Mesenchymal stem cell (in vitro differentiated cells and primary cell): ENCODE data around the gene POLDIP2.

Experiments
- DNase-seq: peaks from one replicate; pipeline ENCODE4 v3.0.0-alpha.2; 2013
- H2AFZ ChIP-seq: one replicate; pipeline ENCODE4 v1.6.1; 2013; ENCODE audit warnings: low read depth, mild to moderate bottlenecking, control low read depth, inconsistent platforms, low read length, moderate library complexity
- H2AK5ac ChIP-seq: 2 replicates; pipeline ENCODE4 v1.6.1; 2013; ENCODE audit warnings: low read length, moderate library complexity, mild to moderate bottlenecking, inconsistent platforms; ENCODE audit not compliant: severe bottlenecking
- H2BK120ac ChIP-seq: one replicate; pipeline ENCODE4 v1.6.1; 2013; ENCODE audit warnings: low read depth, mild to moderate bottlenecking, inconsistent platforms, low read length, moderate library complexity
- H2BK12ac ChIP-seq, 2 experiments: one replicate each; pipeline ENCODE4 v1.6.1; 2013; ENCODE audit warnings: inconsistent platforms in 2 of 2, low read length in 2 of 2, mild to moderate bottlenecking in 2 of 2, moderate library complexity in 2 of 2, control low read depth in 1 of 2
- H2BK15ac ChIP-seq: one replicate; pipeline ENCODE4 v1.6.1; 2013; ENCODE audit warnings: mild to moderate bottlenecking, low read depth, inconsistent platforms; ENCODE audit not compliant: poor library complexity, severe bottlenecking
- H2BK5ac ChIP-seq: 2 replicates; pipeline ENCODE4 v1.6.1; 2013; ENCODE audit warnings: low read depth, mild to moderate bottlenecking, low read length, control low read depth, inconsistent platforms; ENCODE audit not compliant: poor library complexity, severe bottlenecking
- H3K14ac ChIP-seq, 2 experiments: one replicate each; pipeline ENCODE4 v1.6.1; 2013; ENCODE audit warnings: inconsistent platforms in 2 of 2, low read length in 2 of 2, control low read depth in 1 of 2, mild to moderate bottlenecking in 1 of 2, moderate library complexity in 1 of 2
- H3K18ac ChIP-seq, 2 experiments: one replicate each; pipeline ENCODE4 v1.6.1; 2013; ENCODE audit warnings: inconsistent platforms in 2 of 2, low read length in 2 of 2, control low read depth in 1 of 2, low read depth in 1 of 2, mild to moderate bottlenecking in 1 of 2
- H3K23ac ChIP-seq, 2 experiments: one replicate each; pipeline ENCODE4 v1.6.1; 2013; ENCODE audit warnings: inconsistent platforms in 2 of 2, low read length in 2 of 2, mild to moderate bottlenecking in 2 of 2, moderate library complexity in 2 of 2, control low read depth in 1 of 2
- H3K27ac ChIP-seq: 2 replicates; pipeline ENCODE4 v1.5.1; 2013; ENCODE audit warnings: mild to moderate bottlenecking, moderate library complexity, low read length, control low read depth, inconsistent platforms; ENCODE audit not compliant: poor library complexity, severe bottlenecking
- H3K27me3 ChIP-seq, 2 experiments: 2 replicates each; pipeline versions ENCODE4 v1.6.1 to v1.7.0; 2013; ENCODE audit warnings: low read length in 2 of 2, mild to moderate bottlenecking in 2 of 2, moderate library complexity in 2 of 2, control low read depth in 1 of 2, inconsistent platforms in 1 of 2; ENCODE audit not compliant: control insufficient read depth in 1 of 2, insufficient read depth in 1 of 2
- H3K36me3 ChIP-seq, 2 experiments: 2 replicates each; pipeline versions ENCODE4 v1.6.1 to v1.7.0; 2013; ENCODE audit warnings: low read length in 2 of 2, control low read depth in 1 of 2, inconsistent platforms in 1 of 2, low read depth in 1 of 2, mild to moderate bottlenecking in 1 of 2; ENCODE audit not compliant: insufficient read depth in 2 of 2, control insufficient read depth in 1 of 2
- H3K4ac ChIP-seq, 2 experiments: one replicate each; pipeline ENCODE4 v1.6.1; 2013; ENCODE audit warnings: inconsistent platforms in 2 of 2, low read length in 2 of 2, mild to moderate bottlenecking in 2 of 2, moderate library complexity in 2 of 2, control low read depth in 1 of 2, low read depth in 1 of 2
- H3K4me1 ChIP-seq: 2 replicates; pipeline ENCODE4 v1.6.1; 2013; ENCODE audit warnings: low read depth, low read length, control low read depth; ENCODE audit not compliant: control insufficient read depth, insufficient read depth
- H3K4me2 ChIP-seq: 2 replicates; pipeline ENCODE4 v1.6.1; 2013; ENCODE audit warnings: low read length, mild to moderate bottlenecking, inconsistent platforms; ENCODE audit not compliant: poor library complexity, severe bottlenecking
- H3K4me3 ChIP-seq, 2 experiments: 2 replicates each; pipeline versions ENCODE4 v1.5.1 to v1.7.0; 2013; ENCODE audit warnings: low read length in 2 of 2, mild to moderate bottlenecking in 2 of 2, control low read depth in 1 of 2, low read depth in 1 of 2; ENCODE audit not compliant: insufficient read depth in 1 of 2
- H3K79me1 ChIP-seq: replicated peaks from 2 replicates; pipeline ENCODE4 v1.6.1; 2013; ENCODE audit warnings: mild to moderate bottlenecking, control low read depth, low read length, inconsistent platforms; ENCODE audit not compliant: poor library complexity, severe bottlenecking
- H3K9ac ChIP-seq: 2 replicates; pipeline ENCODE4 v1.7.0; 2013; ENCODE audit warnings: mild to moderate bottlenecking, low read length, moderate library complexity
- H3K9me3 ChIP-seq: 2 replicates; pipeline ENCODE4 v1.7.0; 2013; ENCODE audit warnings: mild to moderate bottlenecking, low read length; ENCODE audit not compliant: control insufficient read depth
- H4K8ac ChIP-seq: one replicate; pipeline ENCODE4 v1.6.1; 2013; ENCODE audit warnings: inconsistent platforms, mild to moderate bottlenecking, low read length, moderate library complexity
- H4K91ac ChIP-seq: one replicate; pipeline ENCODE4 v1.6.1; 2013; ENCODE audit warnings: mild to moderate bottlenecking, low read length, inconsistent platforms
- WGBS: methylation state at CpG from one replicate; pipeline ENCODE4 v1.1.7; 2013; ENCODE audit warnings: mixed read lengths; 5-methylcytosine and 5-hydroxymethylcytosine counted together

The POLDIP2 gene

GRCh38 chr17:28366605-28367004 is 9.3 kb upstream of the POLDIP2 start:
- Histone ChIP-seq H2BK5ac (no peak overlapping the region), H3K9ac (no peak overlapping the region), H3K9me3 (no peaks in the 10 kb centered on the region), H3K23ac (no peak overlapping the region), H3K27ac (no peak overlapping the region), H3K4me1 (peaks cover 8% of the 10 kb centered on the region), H3K79me1 (peaks cover 5% of the 10 kb centered on the region), H4K8ac (no peak overlapping the region), H3K4ac (no peak overlapping the region), H3K4me2 (no peak overlapping the region), H3K14ac (no peak overlapping the region), H2AK5ac (no peak overlapping the region), H3K27me3 (no peaks in the 10 kb centered on the region), H2BK120ac (no peak overlapping the region), H3K36me3 (peaks cover 34 to 42% of the 10 kb centered on the region in 2 experiments), H3K4me3 (no peak overlapping the region), H3K18ac (no peak overlapping the region), H4K91ac (no peak overlapping the region), H2BK15ac (no peak overlapping the region), H2AFZ (no peak overlapping the region), H2BK12ac (no peak overlapping the region)
- WGBS = no CpG with 5 or more reads among the region's 1 CpG
- DNase-seq = no peak

- H2AK5ac ChIP-seq = no peak overlapping the region
- H3K9me3 ChIP-seq = no peaks in the 10 kb centered on the region
- no peak overlapping the region for H2BK5ac ChIP-seq
- no peak overlapping the region for H2BK12ac ChIP-seq
- H3K18ac ChIP-seq = no peak overlapping the region
- peaks cover 45 to 49% of the 10 kb centered on the region in 2 experiments for H3K36me3 ChIP-seq
- WGBS = 100% methylated on average over 2 of the region's 3 CpGs
- no peak for DNase-seq
- H2BK15ac ChIP-seq = no peak overlapping the region
- no peaks in the 10 kb centered on the region for H3K27me3 ChIP-seq
- H4K8ac ChIP-seq = no peak overlapping the region
- H3K4me2 ChIP-seq = no peak overlapping the region
- H3K4ac ChIP-seq = no peak overlapping the region
- peaks cover 3% of the 10 kb centered on the region for H3K4me1 ChIP-seq
- no peak overlapping the region for H3K27ac ChIP-seq
- no peak overlapping the region for H2AFZ ChIP-seq
- no peak overlapping the region for H3K9ac ChIP-seq
- no peak overlapping the region for H3K4me3 ChIP-seq
- H3K79me1 ChIP-seq = peaks cover 13% of the 10 kb centered on the region
- H2BK120ac ChIP-seq = no peak overlapping the region
- H3K23ac ChIP-seq = no peak overlapping the region
- H3K14ac ChIP-seq = no peak overlapping the region
- no peak overlapping the region for H4K91ac ChIP-seq
Observed at GRCh38 chr17:28365487-28365886, 8.2 kb upstream of the POLDIP2 start.

GRCh38 chr17:28364665-28365363 is 7.5 kb upstream of the POLDIP2 start, which contains the start of gene SEBOX:
SEBOX (minus strand) TSS chr17:28365199; CDS start chr17:28365151, 48 bp downstream.
- Histone ChIP-seq H2BK120ac (no peak within 1 kb of the TSS), H3K4ac (no peak within 1 kb of the TSS), H3K9me3 (no peaks in the 10 kb centered on the region), H3K36me3 (peaks cover 52 to 56% of the 10 kb centered on the region in 2 experiments), H3K14ac (no peak within 1 kb of the TSS), H2BK5ac (no peak within 1 kb of the TSS), H2AFZ (no peak within 1 kb of the TSS), H3K23ac (no peak within 1 kb of the TSS), H4K91ac (no peak within 1 kb of the TSS), H2AK5ac (no peak within 1 kb of the TSS), H3K9ac (no peak within 1 kb of the TSS), H3K4me3 (no peak within 1 kb of the TSS), H3K27ac (no peak within 1 kb of the TSS), H3K18ac (no peak within 1 kb of the TSS), H3K27me3 (no peaks in the 10 kb centered on the region), H3K79me1 (peaks cover 19% of the 10 kb centered on the region), H4K8ac (no peak within 1 kb of the TSS), H2BK12ac (no peak within 1 kb of the TSS), H3K4me1 (no peaks in the 10 kb centered on the region), H3K4me2 (no peak within 1 kb of the TSS), H2BK15ac (no peak within 1 kb of the TSS)
- DNase-seq = no peak
- WGBS = 95% methylated on average over 10 of the region's 13 CpGs

GRCh38 chr17:28363776-28364650 is 6.7 kb upstream of the POLDIP2 start:
- no peaks in the 10 kb centered on the region for H3K9me3 ChIP-seq
- no peak overlapping the region for H2BK5ac ChIP-seq
- H3K4me3 ChIP-seq = no peak overlapping the region
- no peak overlapping the region for H2BK12ac ChIP-seq
- H2BK15ac ChIP-seq = no peak overlapping the region
- no peak overlapping the region for H2BK120ac ChIP-seq
- H3K9ac ChIP-seq = no peak overlapping the region
- no peak overlapping the region for H3K14ac ChIP-seq
- peaks cover 24% of the 10 kb centered on the region for H3K79me1 ChIP-seq
- H4K8ac ChIP-seq = no peak overlapping the region
- H3K27ac ChIP-seq = no peak overlapping the region
- H2AK5ac ChIP-seq = no peak overlapping the region
- DNase-seq = no peak
- H3K23ac ChIP-seq = no peak overlapping the region
- H3K4me1 ChIP-seq = no peaks in the 10 kb centered on the region
- no peak overlapping the region for H3K4ac ChIP-seq
- H3K4me2 ChIP-seq = no peak overlapping the region
- no peaks in the 10 kb centered on the region for H3K27me3 ChIP-seq
- H3K18ac ChIP-seq = no peak overlapping the region
- H4K91ac ChIP-seq = no peak overlapping the region
- WGBS = 98% methylated on average over 8 of the region's 8 CpGs
- H2AFZ ChIP-seq = no peak overlapping the region
- H3K36me3 ChIP-seq = peaks cover 58 to 61% of the 10 kb centered on the region in 2 experiments
